ENCODE results near the gene XBP1. TPM values are rescaled to one million over a fixed set of nuclear protein-coding genes. Genes with fewer than 3 reads are reported as not detected.

XBP1 gene
- polyA plus RNA-seq, 1 of the 3 experiments (the other 2 are of a cell fraction): 55.6 TPM

- Histone ChIP-seq H3F3A (replicated peaks; ENCODE audit: insufficient read depth) (peaks cover 33% of the 10 kb centered on the region), H4K20me1 (ENCODE audit: insufficient read depth) (no peaks in the 10 kb centered on the region), H3K4me1 (ENCODE audit: control insufficient read depth in 1 of 2, insufficient read depth in 2 of 2, low read depth in 1 of 2, low read length in 1 of 2) (no peaks in the 10 kb centered on the region), H3K27me3 (ENCODE audit: insufficient read depth) (no peaks in the 10 kb centered on the region), H2AFZ (ENCODE audit: low read depth) (no peak overlapping the region), H3K9me2 (no peaks in the 10 kb centered on the region), H3K27ac (ENCODE audit: low read depth in 2 of 2, low read length in 1 of 2) (no peak overlapping the region), H3K9ac (no peak overlapping the region), H3K9me3 (no peaks in the 10 kb centered on the region), H3K79me2 (ENCODE audit: insufficient read depth) (peaks cover 9% of the 10 kb centered on the region; the same call in 1 of the 2 replicates), H3K4me3 (ENCODE audit: low read depth in 2 of 2, low read length in 1 of 2) (no peak overlapping the region), H3K4me2 (no peak overlapping the region), H3K36me3 (replicated peaks in 1 of 2; ENCODE audit: control insufficient read depth in 1 of 2, insufficient read depth in 2 of 2, low read length in 1 of 2) (peaks cover 46 to 54% of the 10 kb centered on the region in 2 experiments)
- WGBS (ENCODE audit: low lambda C conversion rate): 96% methylated on average over 3 of the region's 3 CpGs
- ChIA-PET POLR2A (interaction anchor here (1.4 to 2.0 kb wide), 2 partner anchors 10 to 12 kb away, joined by 3 to 4 read pairs; partner anchors contain the start of gene XBP1), CTCF (interaction anchor here (0.9 to 1.4 kb wide), 6 partner anchors 9 to 33 kb away, joined by 3 to 4 read pairs (median 3); partner anchors contain the start of gene CCDC117)
- no peak for TF ChIP-seq JUND (IDR thresholded peaks at IDR 0.05)
- no peak for TF ChIP-seq TAF1 (IDR thresholded peaks at IDR 0.05; ENCODE audit: borderline replicate concordance, low read depth, low read length)
- no peak for TF ChIP-seq SIN3A (IDR thresholded peaks at IDR 0.05; ENCODE audit: borderline replicate concordance, low read depth, low read length)
- no peak for TF ChIP-seq PBX3 (IDR thresholded peaks at IDR 0.05)
- no peak for TF ChIP-seq MXI1 (IDR thresholded peaks at IDR 0.05; ENCODE audit: low read depth, low read length)
- no peak for TF ChIP-seq RXRA (IDR thresholded peaks at IDR 0.05; ENCODE audit: borderline replicate concordance, low read depth)
- TF ChIP-seq NRF1 (IDR thresholded peaks at IDR 0.05; ENCODE audit: low read depth, low read length): no peak
- no peak for TF ChIP-seq RAD21 (IDR thresholded peaks at IDR 0.05; ENCODE audit: low read length)
- TF ChIP-seq TEAD4 (IDR thresholded peaks at IDR 0.05; ENCODE audit: borderline replicate concordance, insufficient read depth): no peak
- no peak for TF ChIP-seq ELF1 (IDR thresholded peaks at IDR 0.05)
- TF ChIP-seq MEF2A (IDR thresholded peaks at IDR 0.05; ENCODE audit: borderline replicate concordance, low read depth): no peak
- DNase-seq: no peak
These were observed 11.8 kb downstream of the XBP1 start for GRCh38 chr22:28788601-28789000.

- Histone ChIP-seq H4K20me1 (ENCODE audit: insufficient read depth) (peaks cover 16% of the 10 kb centered on the region; the same call in 1 of the 2 replicates), H3K27me3 (ENCODE audit: insufficient read depth) (no peaks in the 10 kb centered on the region), H2AFZ (ENCODE audit: low read depth) (no peak overlapping the region), H3K4me3 (ENCODE audit: low read depth in 2 of 2, low read length in 1 of 2) (no peak overlapping the region), H3K9me2 (no peaks in the 10 kb centered on the region), H3K9ac (no peak overlapping the region), H3K4me2 (no peak overlapping the region), H3K79me2 (ENCODE audit: insufficient read depth) (peaks cover 31% of the 10 kb centered on the region), H3K4me1 (ENCODE audit: control insufficient read depth in 1 of 2, insufficient read depth in 2 of 2, low read depth in 1 of 2, low read length in 1 of 2) (no peaks in the 10 kb centered on the region), H3K27ac (ENCODE audit: low read depth in 2 of 2, low read length in 1 of 2) (no peak overlapping the region), H3K36me3 (replicated peaks in 1 of 2; ENCODE audit: control insufficient read depth in 1 of 2, insufficient read depth in 2 of 2, low read length in 1 of 2) (peaks cover 47 to 77% of the 10 kb centered on the region in 2 experiments), H3K9me3 (no peaks in the 10 kb centered on the region), H3F3A (replicated peaks; ENCODE audit: insufficient read depth) (peaks cover 9% of the 10 kb centered on the region)
- WGBS (ENCODE audit: low lambda C conversion rate): 87% methylated on average over 4 of the region's 4 CpGs
- POLR2A ChIA-PET: interaction anchor here (0.8 kb wide), 1 partner anchor 11 kb away, joined by 3 read pairs; the partner anchor contains the start of gene CCDC117
- CTCF ChIA-PET: interaction anchor here (1.4 to 1.9 kb wide), 3 partner anchors 11 to 184 kb away, joined by 6 to 10 read pairs (median 8); partner anchors contain the start of gene CCDC117
- no peak for TF ChIP-seq TAF1 (IDR thresholded peaks at IDR 0.05; ENCODE audit: borderline replicate concordance, low read depth, low read length)
- TF ChIP-seq IRF3 (IDR thresholded peaks at IDR 0.05; ENCODE audit: low read depth, low read length): no peak
- TF ChIP-seq SIN3A (IDR thresholded peaks at IDR 0.05; ENCODE audit: borderline replicate concordance, low read depth, low read length): no peak
- TF ChIP-seq TEAD4 (IDR thresholded peaks at IDR 0.05; ENCODE audit: borderline replicate concordance, insufficient read depth): no peak
- no peak for TF ChIP-seq GATA2 (CRISPR knock-in tag; IDR thresholded peaks at IDR 0.05)
- TF ChIP-seq MEF2A (IDR thresholded peaks at IDR 0.05; ENCODE audit: borderline replicate concordance, low read depth): no peak
- TF ChIP-seq MXI1 (IDR thresholded peaks at IDR 0.05; ENCODE audit: low read depth, low read length): no peak
- TF ChIP-seq ZBTB33 (IDR thresholded peaks at IDR 0.05; ENCODE audit: borderline replicate concordance, low read depth): no peak
- no peak for TF ChIP-seq RXRA (IDR thresholded peaks at IDR 0.05; ENCODE audit: borderline replicate concordance, low read depth)
- no peak for TF ChIP-seq MAX (IDR thresholded peaks at IDR 0.05; ENCODE audit: low read depth)
- no peak for TF ChIP-seq CHD2 (IDR thresholded peaks at IDR 0.05; ENCODE audit: low read length, partially characterized antibody)
- no peak for TF ChIP-seq POLR2AphosphoS5 (IDR thresholded peaks at IDR 0.05; ENCODE audit: low read depth, low read length)
- no peak for TF ChIP-seq PBX3 (IDR thresholded peaks at IDR 0.05)
- DNase-seq: no peak
These were observed 16.3 kb downstream of the XBP1 start for GRCh38 chr22:28783786-28784671.
